ENCODE results near the gene ZNF804A. TPM values are rescaled to one million over a fixed set of nuclear protein-coding genes. Genes with fewer than 3 reads are reported as not detected.

ZNF804A gene
- total RNA-seq, 3 donors from 2014 or later = under 0.01 to 0.29 (median 0.16) TPM

DNA sequence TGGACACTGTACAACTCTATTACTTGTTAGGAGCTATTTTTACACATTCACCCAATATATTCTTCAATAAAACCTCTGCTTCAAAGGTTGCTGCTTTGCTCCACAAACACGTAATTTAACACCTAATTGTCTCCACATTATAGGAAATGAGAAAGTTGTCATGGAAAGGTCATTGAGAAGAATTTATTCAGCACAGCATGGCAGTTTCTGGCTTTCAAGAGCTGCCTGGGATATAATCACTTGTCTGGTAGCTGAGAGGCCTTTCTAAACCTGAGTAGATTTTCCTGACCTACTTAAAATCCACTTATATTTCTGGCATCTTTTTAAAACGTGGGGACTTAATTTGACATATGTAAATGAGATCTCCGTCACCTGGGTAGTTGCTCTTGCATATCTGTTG is 216.1 kb downstream of the ZNF804A start:
- intact Hi-C loops (cut with DNase I; ENCODE audit: low total_unique reads) = no loop called here
- H3K4me1 ChIP-seq = no peaks in the 10 kb centered on the region
- TF ChIP-seq POLR2A (IDR thresholded peaks at IDR 0.05) = no peak
- TF ChIP-seq, protein P1, sequence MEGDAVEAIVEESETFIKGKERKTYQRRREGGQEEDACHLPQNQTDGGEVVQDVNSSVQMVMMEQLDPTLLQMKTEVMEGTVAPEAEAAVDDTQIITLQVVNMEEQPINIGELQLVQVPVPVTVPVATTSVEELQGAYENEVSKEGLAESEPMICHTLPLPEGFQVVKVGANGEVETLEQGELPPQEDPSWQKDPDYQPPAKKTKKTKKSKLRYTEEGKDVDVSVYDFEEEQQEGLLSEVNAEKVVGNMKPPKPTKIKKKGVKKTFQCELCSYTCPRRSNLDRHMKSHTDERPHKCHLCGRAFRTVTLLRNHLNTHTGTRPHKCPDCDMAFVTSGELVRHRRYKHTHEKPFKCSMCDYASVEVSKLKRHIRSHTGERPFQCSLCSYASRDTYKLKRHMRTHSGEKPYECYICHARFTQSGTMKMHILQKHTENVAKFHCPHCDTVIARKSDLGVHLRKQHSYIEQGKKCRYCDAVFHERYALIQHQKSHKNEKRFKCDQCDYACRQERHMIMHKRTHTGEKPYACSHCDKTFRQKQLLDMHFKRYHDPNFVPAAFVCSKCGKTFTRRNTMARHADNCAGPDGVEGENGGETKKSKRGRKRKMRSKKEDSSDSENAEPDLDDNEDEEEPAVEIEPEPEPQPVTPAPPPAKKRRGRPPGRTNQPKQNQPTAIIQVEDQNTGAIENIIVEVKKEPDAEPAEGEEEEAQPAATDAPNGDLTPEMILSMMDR (IDR thresholded peaks at IDR 0.05) = no peak
- no peak for TF ChIP-seq POLR2AphosphoS5 (IDR thresholded peaks at IDR 0.05)

DNA sequence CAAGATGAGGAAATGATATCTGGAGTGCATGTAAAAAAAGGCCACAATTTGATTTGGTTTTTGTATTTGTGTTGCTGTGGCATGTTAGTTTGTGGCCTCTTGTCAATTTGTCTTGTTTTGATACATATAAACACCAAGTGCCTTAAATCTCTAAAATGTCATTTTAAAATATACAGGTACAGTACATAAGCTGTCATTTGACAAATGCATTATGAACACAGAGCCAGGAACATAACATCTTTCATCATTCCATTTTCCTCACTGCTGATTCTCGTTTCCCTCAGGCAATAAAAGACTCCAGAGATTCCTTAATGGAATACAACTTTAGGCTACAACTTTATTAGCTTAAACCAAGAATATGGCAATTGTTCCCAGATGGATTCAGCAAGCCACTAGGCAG is 217.5 kb downstream of the ZNF804A start:
- Histone ChIP-seq H3K27ac (no peak overlapping the region), H3K27me3 (no peaks in the 10 kb centered on the region), H3K9me3 (peaks cover 0 to 2% of the 10 kb centered on the region in 2 donors), H3K4me1 (no peaks in the 10 kb centered on the region), H3K36me3 (peaks cover 3% of the 10 kb centered on the region), H3K4me3 (no peak overlapping the region)
- DNase-seq (ENCODE audit: low spot score in 2 of 2) = no peak
- intact Hi-C loops (cut with DNase I; ENCODE audit: low total_unique reads) = no loop called here
- TF ChIP-seq, protein P1 (IDR thresholded peaks at IDR 0.05) = no peak
- TF ChIP-seq POLR2A (IDR thresholded peaks at IDR 0.05) (no peak), POLR2AphosphoS5 (IDR thresholded peaks at IDR 0.05) (no peak)

More for the DNA sequence above, 216.1 kb downstream of the ZNF804A start:
- Histone ChIP-seq H3K27me3 (no peaks in the 10 kb centered on the region), H3K27ac (no peak overlapping the region), H3K9me3 (peaks cover 0 to 2% of the 10 kb centered on the region in 2 donors), H3K4me3 (no peak overlapping the region), H3K36me3 (peaks cover 3% of the 10 kb centered on the region)
- DNase-seq (ENCODE audit: low spot score in 2 of 2) = no peak

DNA sequence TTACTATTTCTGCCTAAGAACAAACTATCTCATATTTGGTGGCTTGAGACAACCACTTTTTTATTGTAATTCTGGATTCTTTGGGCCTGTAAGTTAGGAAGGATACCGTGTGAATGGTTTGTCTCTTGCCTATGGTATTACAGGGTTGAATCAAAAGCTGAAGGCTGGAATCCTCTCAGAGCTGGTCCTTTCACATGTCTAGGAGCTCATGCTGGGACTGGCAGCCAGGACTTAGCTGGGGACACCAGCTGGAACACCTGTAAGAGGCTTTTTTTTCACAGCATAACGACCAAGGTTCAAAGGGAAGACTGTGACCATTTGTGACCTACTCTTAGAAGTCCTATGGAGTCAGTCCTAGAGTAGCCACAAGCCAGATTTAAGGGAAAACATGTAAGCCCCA is 226.3 kb downstream of the ZNF804A start:
- intact Hi-C loops (cut with DNase I; ENCODE audit: low total_unique reads) = no loop called here
- H3K27me3 ChIP-seq = no peaks in the 10 kb centered on the region
- TF ChIP-seq POLR2A (IDR thresholded peaks at IDR 0.05) (no peak), POLR2AphosphoS5 (IDR thresholded peaks at IDR 0.05) (no peak)
- TF ChIP-seq, protein P1 (IDR thresholded peaks at IDR 0.05) = no peak
- H3K4me1 ChIP-seq = no peaks in the 10 kb centered on the region
- H3K27ac ChIP-seq = no peak overlapping the region
- no peaks in the 10 kb centered on the region for H3K36me3 ChIP-seq
- H3K9me3 ChIP-seq = no peaks in the 10 kb centered on the region
- no peak for DNase-seq (ENCODE audit: low spot score in 2 of 2)
- H3K4me3 ChIP-seq = no peak overlapping the region

DNA sequence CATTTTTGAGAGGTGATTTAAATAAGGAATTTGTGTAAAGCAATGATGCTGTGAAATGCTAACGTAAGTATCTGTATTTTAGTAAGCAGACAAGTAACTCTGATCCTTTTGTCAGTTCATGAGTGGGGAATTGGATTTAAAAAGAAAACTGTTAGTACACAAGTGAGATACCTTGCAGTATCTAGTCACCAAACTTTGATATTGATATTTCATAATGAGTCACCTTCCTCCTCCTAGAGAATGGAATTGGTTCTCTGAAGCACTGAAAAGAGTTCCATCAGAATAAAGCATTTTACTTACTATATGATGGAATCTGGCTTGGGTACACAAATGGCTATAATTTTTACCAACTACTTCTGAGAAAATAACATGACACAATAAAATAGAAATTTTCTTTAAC is 232.2 kb downstream of the ZNF804A start:
- Histone ChIP-seq H3K27me3 (no peaks in the 10 kb centered on the region), H3K4me3 (no peak overlapping the region), H3K4me1 (no peaks in the 10 kb centered on the region), H3K9me3 (no peaks in the 10 kb centered on the region), H3K27ac (no peak overlapping the region), H3K36me3 (no peaks in the 10 kb centered on the region)
- TF ChIP-seq POLR2A (IDR thresholded peaks at IDR 0.05) (no peak), POLR2AphosphoS5 (IDR thresholded peaks at IDR 0.05) (no peak)
- TF ChIP-seq, protein P1 (IDR thresholded peaks at IDR 0.05) = no peak
- DNase-seq (ENCODE audit: low spot score in 2 of 2) = no peak
- intact Hi-C loops (cut with DNase I; ENCODE audit: low total_unique reads) = no loop called here

DNA sequence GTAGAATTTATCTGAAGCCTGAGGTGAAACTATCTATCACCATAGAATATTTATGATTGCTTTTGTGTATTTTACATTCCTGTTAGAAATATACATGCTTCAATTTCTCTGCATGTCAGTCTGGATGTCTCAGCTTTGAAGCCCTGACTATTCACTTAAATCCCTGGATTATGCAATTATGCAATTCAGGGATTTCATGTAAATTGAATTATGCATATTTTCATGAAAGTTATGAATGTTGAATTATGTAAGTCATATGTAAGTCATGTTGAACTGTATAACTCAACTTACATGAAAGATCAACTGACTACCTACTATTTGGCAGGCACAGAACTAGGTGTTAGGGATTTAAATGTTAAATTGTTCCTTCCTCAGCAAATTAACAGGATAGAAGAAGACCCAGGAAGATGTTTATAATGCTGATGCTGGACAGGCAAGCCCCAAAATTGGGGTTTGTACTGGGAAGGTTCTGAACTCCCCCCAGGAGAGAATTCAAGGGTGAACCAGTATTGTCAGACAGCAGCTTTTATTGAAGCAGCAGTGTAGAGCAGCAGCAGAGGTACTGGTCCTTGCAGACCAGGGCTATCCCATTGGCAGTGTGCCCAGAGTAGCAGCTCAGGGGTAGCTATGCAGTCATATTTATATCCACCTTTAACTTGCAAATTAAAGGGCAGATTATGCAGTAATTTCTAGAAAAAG is 236.5 kb downstream of the ZNF804A start:
- Histone ChIP-seq H3K4me3 (no peak overlapping the region), H3K9me3 (no peaks in the 10 kb centered on the region), H3K4me1 (no peaks in the 10 kb centered on the region), H3K27ac (no peak overlapping the region), H3K36me3 (no peaks in the 10 kb centered on the region), H3K27me3 (no peaks in the 10 kb centered on the region)
- no peak for DNase-seq (ENCODE audit: low spot score in 2 of 2)
- intact Hi-C loops (cut with DNase I; ENCODE audit: low total_unique reads) = no loop called here
- TF ChIP-seq, protein P1 (IDR thresholded peaks at IDR 0.05) = no peak
- TF ChIP-seq POLR2A (IDR thresholded peaks at IDR 0.05) (no peak), POLR2AphosphoS5 (IDR thresholded peaks at IDR 0.05) (no peak)
